Heart left ventricle (tissue), 13 donors: Measurements from ENCODE around the gene WSB1.

Experiments
- CTCF ChIP-seq, 12 donors: fragments of 200-600 bp; sonication (generic) in 4 of 12; IDR thresholded peaks; one replicate each; pipeline versions ENCODE4 v1.5.0 to v1.8.0; 2018 to 2022; ENCODE audit warnings: antibody characterized with exemption in 12 of 12, mild to moderate bottlenecking in 5 of 12
- POLR2A ChIP-seq, 2 donors: fragments of 450-650 bp; IDR thresholded peaks; one replicate each; pipeline ENCODE4 v1.6.1; 2017; ENCODE audit warnings: antibody characterized with exemption in 2 of 2, mild to moderate bottlenecking in 2 of 2, moderate library complexity in 2 of 2
- donor health status: ischemic (EF 13 %, LVEDD 7.1; RV severe dilation, severe dysfunction).
- donor health status: DM: no; HTN: yes; CAD: no.
- donor health status: DM: no; HTN: no; CAD: no.
- donor health status: ischemic (EF 25% LVEDD 6.9; RV normal size, moderate dysfunction).
- donor health status: ischemic (EF 25% LVEDD 5.7; RV mildly dilated, moderate dysfunction).
- donor health status: ischemic (EF 35%, LVEDD 5.7; RV mildly dilated, moderate dysfunction).
- donor health status: nonischemic (EF 11% LVEDD 7.7; RV severe dilation, severe dysfunction).
- donor health status: DM: yes; HTN: yes; CAD: no.
- donor health status: PGD.
- donor health status: ischemic (EF 29% LVEDD 5.4; RV normal size, mild dysfunction).
- donor health status: nonischemic (EF 23%, LVEDD 6.1; RV moderate dilation, normal function).

GRCh38 chr17:27247958-27248342, 46.0 kb upstream of the WSB1 start:
- TF ChIP-seq CTCF (IDR thresholded peaks at IDR 0.05) (no peak), POLR2A (IDR thresholded peaks at IDR 0.05) (no peak)
